ENCODE results near the gene TRIM65. TPM values are rescaled to one million over a fixed set of nuclear protein-coding genes. Genes with fewer than 3 reads are reported as not detected.

TRIM65 gene
- polyA plus RNA-seq, 1 donor from 2014 or later = 1.5 TPM

GRCh38 chr17:75874323-75875181 is 22.2 kb downstream of the TRIM65 start:
- Histone ChIP-seq H3K27me3 (ENCODE audit: insufficient read depth, low read depth, low read length) (peaks cover 40% of the 10 kb centered on the region), H3K9me3 (ENCODE audit: low read length) (no peaks in the 10 kb centered on the region), H3K9ac (ENCODE audit: low read length) (no peak overlapping the region), H3K27ac (ENCODE audit: low read length) (no peak overlapping the region), H3K36me3 (ENCODE audit: insufficient read depth, low read length) (no peaks in the 10 kb centered on the region), H4K20me1 (ENCODE audit: insufficient read depth) (no peaks in the 10 kb centered on the region), H2AFZ (ENCODE audit: low read depth, low read length) (no peak overlapping the region), H3K4me3 (ENCODE audit: low read length) (no peak overlapping the region), H3K4me2 (ENCODE audit: low read length) (no peak overlapping the region), H3K9me2 (ENCODE audit: insufficient read depth, low read length) (no peaks in the 10 kb centered on the region), H3F3A (ENCODE audit: insufficient read depth, low read length, poor library complexity, severe bottlenecking) (no peaks in the 10 kb centered on the region), H3K79me2 (replicated peaks; ENCODE audit: insufficient read depth, low read length) (no peaks in the 10 kb centered on the region)
- TF ChIP-seq RAD21 (conservative IDR thresholded peaks at IDR 0.05) (no peak), EP300 (conservative IDR thresholded peaks at IDR 0.05; ENCODE audit: poor library complexity, severe bottlenecking) (no peak), EZH2 (IDR thresholded peaks at IDR 0.05; ENCODE audit: borderline replicate concordance, insufficient read depth, low read length, poor library complexity, severe bottlenecking) (no peak), REST (IDR thresholded peaks at IDR 0.05; ENCODE audit: borderline replicate concordance) (no peak), TAF1 (IDR thresholded peaks at IDR 0.05; ENCODE audit: low read depth) (no peak), SMC3 (conservative IDR thresholded peaks at IDR 0.05; ENCODE audit: poor library complexity) (no peak), MXI1 (conservative IDR thresholded peaks at IDR 0.05; ENCODE audit: poor library complexity, severe bottlenecking) (no peak), CTCF (IDR thresholded peaks at IDR 0.05; ENCODE audit: poor library complexity, severe bottlenecking) (no peak), POLR2AphosphoS5 (IDR thresholded peaks at IDR 0.05) (no peak)

GRCh38 chr17:75873587-75874322 is 23.0 kb downstream of the TRIM65 start:
- peaks cover 32% of the 10 kb centered on the region for H3K27me3 ChIP-seq (ENCODE audit: insufficient read depth, low read depth, low read length)
- no peaks in the 10 kb centered on the region for H3K36me3 ChIP-seq (ENCODE audit: insufficient read depth, low read length)
- H3K27ac ChIP-seq (ENCODE audit: low read length) = no peak overlapping the region
- TF ChIP-seq CTCF (IDR thresholded peaks at IDR 0.05; ENCODE audit: poor library complexity, severe bottlenecking) = no peak
- no peak overlapping the region for H3K4me2 ChIP-seq (ENCODE audit: low read length)
- H3K9me3 ChIP-seq (ENCODE audit: low read length) = no peaks in the 10 kb centered on the region
- no peaks in the 10 kb centered on the region for H3F3A ChIP-seq (ENCODE audit: insufficient read depth, low read length, poor library complexity, severe bottlenecking)
- H3K79me2 ChIP-seq (replicated peaks; ENCODE audit: insufficient read depth, low read length) = no peaks in the 10 kb centered on the region
- H2AFZ ChIP-seq (ENCODE audit: low read depth, low read length) = no peak overlapping the region
- H3K9ac ChIP-seq (ENCODE audit: low read length) = no peak overlapping the region
- H3K4me3 ChIP-seq (ENCODE audit: low read length) = no peak overlapping the region
- no peaks in the 10 kb centered on the region for H3K9me2 ChIP-seq (ENCODE audit: insufficient read depth, low read length)
- no peaks in the 10 kb centered on the region for H4K20me1 ChIP-seq (ENCODE audit: insufficient read depth)

All from neural cell (in vitro differentiated cells).